Ascending aorta (tissue), 2 donors: ENCODE measurements around the gene PCDHGA8. TPM values are rescaled to one million over a fixed set of nuclear protein-coding genes. Genes with fewer than 3 reads are reported as not detected.
"Not testable (repeated sequence)": the region's sequence is repeated elsewhere in the genome, so short reads cannot be mapped to it uniquely, and the experiment has no call there.

ENCODE experiments used
- DNase-seq, 2 donors: peaks; one replicate each; pipeline ENCODE4 v3.0.0-alpha.2; 2019; ENCODE audit warnings: low spot score in 2 of 2
- H3K27ac ChIP-seq, 2 donors: fragments of 200-600 bp; sonication (generic); one replicate each; pipeline ENCODE4 v1.5.1; 2016 to 2017; ENCODE audit warnings: mild to moderate bottlenecking in 1 of 2
- H3K27me3 ChIP-seq: fragments of 200-600 bp; sonication (generic); one replicate; pipeline ENCODE4 v1.5.1; 2017
- H3K36me3 ChIP-seq, 2 donors: fragments of 200-600 bp; sonication (generic); one replicate each; pipeline ENCODE4 v1.5.1; 2016
- H3K4me1 ChIP-seq, 2 donors: fragments of 200-600 bp; sonication (generic); one replicate each; pipeline ENCODE4 v1.5.1; 2016 to 2017; ENCODE audit warnings: mild to moderate bottlenecking in 1 of 2
- H3K4me3 ChIP-seq, 2 donors: fragments of 200-600 bp; sonication (generic); one replicate each; pipeline ENCODE4 v1.5.1; 2016 to 2017; ENCODE audit warnings: mild to moderate bottlenecking in 1 of 2
- H3K9me3 ChIP-seq, 2 donors: fragments of 200-600 bp; sonication (generic); one replicate each; pipeline ENCODE4 v1.5.1; 2016
- intact Hi-C: fragments of 100-400 bp; cut with DNase I; formaldehyde crosslinking; loops from one replicate; pipeline ENCODE4 v1.15.1; 2023
- total RNA-seq: library from RNA; depleted of rRNA; stranded (reverse); fragments of >200 nt; gene quantifications from one replicate; pipeline ENCODE4 v1.1.0, GENCODE V29; 2016
- TF ChIP-seq, protein P1 (sequence below), 3 experiments: fragments of 200-600 bp in 2 of 3; fragments of 450-650 bp in 1 of 3; sonication (generic) in 2 of 3; IDR thresholded peaks; one replicate each; pipeline ENCODE4 v1.5.1; 2016 to 2019; ENCODE audit warnings: antibody characterized with exemption in 3 of 3, mild to moderate bottlenecking in 1 of 3, moderate library complexity in 1 of 3

PCDHGA8 gene
- total RNA-seq, 1 donor from 2014 or later = 3.2 TPM

DNA sequence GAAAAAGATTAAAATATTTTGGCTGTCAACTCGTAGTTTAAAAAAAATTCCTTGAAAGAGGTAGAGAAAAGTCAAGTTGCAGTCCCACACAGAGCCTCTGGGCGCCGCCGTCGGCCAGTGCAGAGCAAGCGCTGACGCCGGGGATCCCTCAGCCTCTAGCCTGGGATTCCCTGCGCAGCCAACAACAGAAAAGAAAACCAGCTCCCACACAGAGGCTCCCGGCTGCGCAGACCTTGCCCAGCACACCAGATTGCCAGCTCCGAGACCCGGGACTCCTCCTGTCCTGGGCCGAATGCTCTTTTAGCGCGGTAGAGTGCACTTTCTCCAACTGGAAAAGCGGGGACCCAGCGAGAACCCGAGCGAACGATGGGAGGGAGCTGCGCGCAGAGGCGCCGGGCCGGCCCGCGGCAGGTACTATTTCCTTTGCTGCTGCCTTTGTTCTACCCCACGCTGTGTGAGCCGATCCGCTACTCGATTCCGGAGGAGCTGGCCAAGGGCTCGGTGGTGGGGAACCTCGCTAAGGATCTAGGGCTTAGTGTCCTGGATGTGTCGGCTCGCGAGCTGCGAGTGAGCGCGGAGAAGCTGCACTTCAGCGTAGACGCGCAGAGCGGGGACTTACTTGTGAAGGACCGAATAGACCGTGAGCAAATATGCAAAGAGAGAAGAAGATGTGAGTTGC is 25.2 kb downstream of the PCDHGA8 start, which contains the start of gene PCDHGB7:
TSS of gene PCDHGB7 (plus strand) at position 184 of the 679 bp plus-strand sequence. CDS start at position 367, 183 bp downstream.
- H3K27ac ChIP-seq, H3K27me3 ChIP-seq, H3K36me3 ChIP-seq, H3K4me1 ChIP-seq: not testable (repeated sequence)
- Histone ChIP-seq H3K9me3 (peaks cover 98 to 100% of the 10 kb centered on the region in 2 donors), H3K4me3 (peak within 1 kb of the TSS; percentile 40 to 54)
- intact Hi-C loops = loop anchor here (5.0 kb wide), 1 partner anchor 145 kb away; no protein-coding TSS in a partner anchor
- TF ChIP-seq, protein P1, sequence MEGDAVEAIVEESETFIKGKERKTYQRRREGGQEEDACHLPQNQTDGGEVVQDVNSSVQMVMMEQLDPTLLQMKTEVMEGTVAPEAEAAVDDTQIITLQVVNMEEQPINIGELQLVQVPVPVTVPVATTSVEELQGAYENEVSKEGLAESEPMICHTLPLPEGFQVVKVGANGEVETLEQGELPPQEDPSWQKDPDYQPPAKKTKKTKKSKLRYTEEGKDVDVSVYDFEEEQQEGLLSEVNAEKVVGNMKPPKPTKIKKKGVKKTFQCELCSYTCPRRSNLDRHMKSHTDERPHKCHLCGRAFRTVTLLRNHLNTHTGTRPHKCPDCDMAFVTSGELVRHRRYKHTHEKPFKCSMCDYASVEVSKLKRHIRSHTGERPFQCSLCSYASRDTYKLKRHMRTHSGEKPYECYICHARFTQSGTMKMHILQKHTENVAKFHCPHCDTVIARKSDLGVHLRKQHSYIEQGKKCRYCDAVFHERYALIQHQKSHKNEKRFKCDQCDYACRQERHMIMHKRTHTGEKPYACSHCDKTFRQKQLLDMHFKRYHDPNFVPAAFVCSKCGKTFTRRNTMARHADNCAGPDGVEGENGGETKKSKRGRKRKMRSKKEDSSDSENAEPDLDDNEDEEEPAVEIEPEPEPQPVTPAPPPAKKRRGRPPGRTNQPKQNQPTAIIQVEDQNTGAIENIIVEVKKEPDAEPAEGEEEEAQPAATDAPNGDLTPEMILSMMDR (IDR thresholded peaks at IDR 0.05) = peak in 2 of 3 experiments; percentile 34 to 50
- DNase-seq = peak in 1 of 2 donors; percentile 84

DNA sequence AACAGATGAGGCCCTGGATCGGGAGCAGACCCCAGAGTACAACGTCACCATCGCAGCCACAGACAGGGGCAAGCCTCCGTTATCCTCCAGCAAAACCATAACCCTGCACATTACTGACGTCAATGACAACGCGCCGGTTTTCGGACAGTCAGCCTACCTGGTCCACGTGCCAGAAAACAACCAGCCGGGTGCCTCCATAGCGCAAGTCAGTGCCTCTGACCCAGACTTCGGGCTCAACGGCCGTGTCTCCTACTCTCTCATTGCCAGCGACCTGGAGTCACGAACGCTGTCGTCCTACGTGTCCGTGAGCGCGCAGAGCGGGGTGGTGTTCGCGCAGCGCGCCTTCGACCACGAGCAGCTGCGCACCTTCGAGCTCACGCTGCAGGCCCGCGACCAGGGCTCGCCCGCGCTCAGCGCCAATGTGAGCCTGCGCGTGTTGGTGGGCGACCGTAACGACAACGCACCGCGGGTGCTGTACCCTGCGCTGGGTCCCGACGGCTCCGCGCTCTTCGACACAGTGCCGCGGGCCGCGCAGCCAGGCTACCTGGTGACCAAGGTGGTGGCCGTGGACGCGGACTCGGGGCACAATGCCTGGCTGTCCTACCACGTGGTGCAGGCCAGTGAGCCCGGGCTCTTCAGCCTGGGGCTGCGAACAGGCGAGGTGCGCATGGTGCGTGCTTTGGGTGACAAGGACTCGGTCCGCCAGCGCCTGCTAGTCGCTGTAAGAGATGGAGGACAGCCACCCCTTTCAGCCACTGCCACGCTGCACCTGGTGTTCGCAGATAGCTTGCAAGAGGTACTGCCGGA is 26.8 kb downstream of the PCDHGA8 start:
- H3K4me3 ChIP-seq = peak overlapping the region in 1 of 2 donors; percentile 40
- no peak for DNase-seq
- intact Hi-C loops = loop anchor here (5.0 kb wide), 1 partner anchor 143 kb away; no protein-coding TSS in a partner anchor

DNA sequence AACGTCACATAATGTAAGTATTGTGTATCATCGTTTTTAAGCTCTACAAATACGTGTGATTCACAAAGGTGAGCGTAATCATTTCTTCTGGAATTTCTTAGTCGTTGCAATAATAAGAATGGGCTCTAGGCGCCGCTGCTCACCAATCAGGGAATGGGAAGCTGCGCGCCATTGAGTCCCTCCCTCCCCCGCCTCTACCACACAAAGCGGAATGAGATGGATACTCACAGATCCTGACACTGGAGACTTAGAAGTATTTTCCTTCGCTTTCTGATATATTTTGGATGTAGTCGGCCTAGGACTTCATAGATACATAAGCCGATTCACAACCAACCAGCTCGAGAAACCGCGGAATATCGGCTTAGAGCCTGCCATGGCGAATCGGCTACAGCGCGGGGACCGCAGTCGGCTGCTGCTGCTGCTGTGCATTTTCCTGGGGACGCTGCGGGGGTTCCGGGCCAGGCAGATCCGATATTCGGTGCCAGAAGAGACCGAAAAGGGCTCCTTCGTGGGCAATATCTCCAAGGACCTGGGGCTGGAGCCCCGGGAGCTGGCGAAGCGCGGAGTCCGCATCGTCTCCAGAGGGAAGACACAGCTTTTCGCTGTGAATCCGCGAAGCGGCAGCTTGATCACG is 28.5 kb downstream of the PCDHGA8 start, which contains the start of gene PCDHGA11:
TSS of gene PCDHGA11 (plus strand) at position 197 of the 634 bp plus-strand sequence. CDS start at position 374, 177 bp downstream.
- TF ChIP-seq, protein P1 (IDR thresholded peaks at IDR 0.05) = peak in 1 of 3 experiments; percentile 26
- Histone ChIP-seq H3K36me3 (peaks cover 1 to 3% of the 10 kb centered on the region in 2 donors), H3K4me1 (no peaks in the 10 kb centered on the region), H3K4me3 (peak within 1 kb of the TSS; percentile 40 to 44), H3K27me3 (no peaks in the 10 kb centered on the region), H3K27ac (no peak within 1 kb of the TSS), H3K9me3 (peaks cover 97 to 100% of the 10 kb centered on the region in 2 donors)
- intact Hi-C loops = loop anchor here (5.0 kb wide), 1 partner anchor 106 kb away; no protein-coding TSS in a partner anchor
- DNase-seq = no peak

More for the DNA sequence above, 26.8 kb downstream of the PCDHGA8 start:
- TF ChIP-seq, protein P1 (IDR thresholded peaks at IDR 0.05) = no peak
- H3K9me3 ChIP-seq = peaks cover 96 to 100% of the 10 kb centered on the region in 2 donors
- H3K27ac ChIP-seq = no peak overlapping the region
- peaks cover 0 to 3% of the 10 kb centered on the region in 2 donors for H3K36me3 ChIP-seq
- no peaks in the 10 kb centered on the region for H3K4me1 ChIP-seq
- no peaks in the 10 kb centered on the region for H3K27me3 ChIP-seq

DNA sequence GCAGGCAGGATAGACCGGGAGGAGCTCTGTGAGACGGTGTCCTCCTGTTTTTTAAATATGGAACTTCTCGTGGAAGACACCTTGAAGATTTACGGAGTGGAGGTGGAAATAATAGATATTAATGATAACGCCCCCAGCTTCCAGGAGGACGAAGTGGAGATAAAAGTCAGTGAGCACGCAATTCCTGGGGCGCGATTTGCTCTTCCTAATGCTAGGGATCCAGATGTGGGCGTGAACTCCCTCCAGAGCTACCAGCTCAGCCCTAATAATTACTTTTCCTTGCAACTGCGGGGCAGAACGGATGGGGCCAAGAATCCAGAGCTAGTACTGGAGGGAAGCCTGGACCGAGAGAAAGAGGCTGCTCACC is 29.0 kb downstream of the PCDHGA8 start:
- peaks cover 97 to 100% of the 10 kb centered on the region in 2 donors for H3K9me3 ChIP-seq
- peaks cover 3% of the 10 kb centered on the region in 2 donors for H3K36me3 ChIP-seq
- no peaks in the 10 kb centered on the region for H3K4me1 ChIP-seq
- H3K4me3 ChIP-seq = peak overlapping the region; percentile 32 to 44
- H3K27ac ChIP-seq = no peak overlapping the region
- H3K27me3 ChIP-seq = no peaks in the 10 kb centered on the region
- intact Hi-C loops = loop anchor here (5.0 kb wide), 1 partner anchor 106 kb away; no protein-coding TSS in a partner anchor
- DNase-seq = no peak
- TF ChIP-seq, protein P1 (IDR thresholded peaks at IDR 0.05) = no peak

DNA sequence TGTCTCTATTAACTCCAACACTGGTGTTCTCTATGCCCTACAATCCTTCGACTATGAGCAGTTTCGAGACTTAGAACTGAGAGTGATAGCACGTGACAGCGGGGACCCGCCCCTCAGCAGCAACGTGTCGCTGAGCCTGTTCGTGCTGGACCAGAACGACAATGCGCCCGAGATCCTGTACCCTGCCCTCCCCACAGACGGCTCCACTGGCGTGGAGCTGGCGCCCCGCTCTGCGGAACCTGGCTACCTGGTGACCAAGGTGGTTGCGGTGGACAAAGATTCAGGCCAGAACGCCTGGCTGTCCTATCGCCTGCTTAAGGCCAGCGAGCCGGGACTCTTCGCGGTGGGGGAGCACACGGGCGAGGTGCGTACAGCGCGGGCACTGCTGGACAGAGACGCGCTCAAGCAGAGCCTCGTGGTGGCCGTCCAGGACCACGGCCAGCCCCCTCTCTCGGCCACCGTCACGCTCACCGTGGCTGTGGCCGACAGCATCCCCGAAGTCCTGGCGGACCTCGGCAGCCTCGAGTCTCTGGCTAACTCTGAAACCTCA is 30.4 kb downstream of the PCDHGA8 start:
- Histone ChIP-seq H3K27ac (no peak overlapping the region), H3K4me1 (no peaks in the 10 kb centered on the region), H3K27me3 (no peaks in the 10 kb centered on the region), H3K4me3 (no peak overlapping the region), H3K36me3 (peaks cover 3% of the 10 kb centered on the region in 2 donors), H3K9me3 (peaks cover 97 to 100% of the 10 kb centered on the region in 2 donors)
- intact Hi-C loops = loop anchor here (5.0 kb wide), 1 partner anchor 104 kb away; no protein-coding TSS in a partner anchor
- no peak for DNase-seq
- TF ChIP-seq, protein P1 (IDR thresholded peaks at IDR 0.05) = no peak
